NCI-H345 (cell line): ENCODE results near the gene CYP2U1.
"Not testable (repeated sequence)": the region's sequence is repeated elsewhere in the genome, so short reads cannot be mapped to it uniquely, and the experiment has no call there.

ENCODE experiments used
- DNase-seq: peaks from one replicate; lab custom pipeline; 2025; lab: John Stamatoyannopoulos, UW

CYP2U1 gene

DNA sequence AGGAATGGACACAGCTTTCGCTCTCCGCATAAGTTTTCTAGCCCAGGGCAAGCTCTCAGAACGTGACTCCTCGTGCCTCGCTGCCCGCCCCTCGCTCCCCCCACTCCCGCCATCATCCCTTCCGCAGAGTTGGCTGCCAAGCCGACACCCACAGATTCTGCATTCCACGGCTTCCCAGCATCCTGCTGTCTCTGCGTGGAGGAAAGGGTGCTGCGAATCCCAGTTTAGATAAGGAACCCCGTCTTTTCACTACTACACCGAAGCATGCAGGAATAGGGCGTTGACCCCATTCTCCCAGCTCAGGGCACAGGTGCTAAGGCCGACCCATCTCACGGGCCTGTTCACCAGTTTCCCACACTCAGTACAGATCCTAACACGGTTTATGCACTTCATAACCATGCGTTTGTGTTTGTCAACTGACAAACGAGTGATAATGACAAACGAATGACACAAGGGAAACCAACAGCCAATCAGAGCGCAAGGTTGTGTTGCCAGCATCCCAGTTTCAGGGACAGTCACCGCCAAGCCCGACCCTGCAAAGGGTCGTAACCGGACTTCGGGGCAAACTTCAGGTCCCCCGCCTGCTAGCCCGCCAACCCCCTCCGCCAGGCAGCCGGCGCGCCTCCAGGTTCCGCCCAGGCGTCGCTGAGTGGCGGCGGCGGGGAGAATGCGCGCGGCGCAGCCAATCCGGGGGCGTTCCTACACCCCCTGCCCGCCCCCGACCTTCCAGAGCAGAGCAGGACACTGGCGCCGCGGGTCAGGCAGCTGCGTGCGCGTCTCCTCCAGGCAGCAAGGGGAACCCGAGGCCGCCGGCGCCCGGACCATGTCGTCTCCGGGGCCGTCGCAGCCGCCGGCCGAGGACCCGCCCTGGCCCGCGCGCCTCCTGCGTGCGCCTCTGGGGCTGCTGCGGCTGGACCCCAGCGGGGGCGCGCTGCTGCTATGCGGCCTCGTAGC is at the start of gene CYP2U1:
TSS of gene CYP2U1 (plus strand) at position 729 of the 954 bp plus-strand sequence. CDS start at position 824, 95 bp downstream.
- DNase-seq = peak; percentile 66

DNA sequence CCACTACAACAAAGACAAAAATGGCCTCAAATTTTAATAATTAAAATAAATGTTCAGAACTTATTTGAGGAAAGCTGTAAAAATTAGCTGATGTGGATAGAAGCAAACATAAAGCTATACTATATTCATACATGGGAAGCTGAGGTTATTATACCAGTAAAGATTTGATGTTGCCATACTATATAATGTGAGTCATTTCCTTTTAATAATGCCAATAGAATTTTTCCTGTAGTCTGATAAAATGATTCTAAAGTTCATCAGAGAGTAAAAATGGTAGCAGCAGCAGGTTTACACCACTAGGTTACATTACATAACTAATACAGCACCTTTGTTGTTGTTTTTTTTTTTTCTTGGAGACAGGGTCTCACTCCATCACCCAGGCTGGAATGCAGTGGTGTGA is 45.5 kb upstream of the CYP2U1 start:
- DNase-seq = no peak

DNA sequence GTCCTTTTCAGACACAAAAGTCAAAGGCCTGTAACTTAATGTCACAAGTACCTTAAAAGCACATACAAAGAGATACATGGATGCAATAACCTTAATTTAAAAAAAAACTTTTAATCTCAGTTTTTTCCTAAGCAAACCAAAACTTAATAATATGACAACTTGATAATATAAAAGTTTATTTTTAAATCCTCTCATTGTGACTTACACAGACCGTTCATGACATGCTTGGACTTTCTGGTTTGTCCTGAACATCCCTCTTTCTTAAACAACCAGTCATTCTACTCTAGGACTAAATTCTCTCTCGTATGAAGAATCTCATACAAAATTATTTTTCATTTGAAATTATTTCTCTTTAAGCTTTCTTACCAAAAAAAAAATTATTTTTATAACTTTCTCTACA is 43.1 kb upstream of the CYP2U1 start:
- DNase-seq = no peak

DNA sequence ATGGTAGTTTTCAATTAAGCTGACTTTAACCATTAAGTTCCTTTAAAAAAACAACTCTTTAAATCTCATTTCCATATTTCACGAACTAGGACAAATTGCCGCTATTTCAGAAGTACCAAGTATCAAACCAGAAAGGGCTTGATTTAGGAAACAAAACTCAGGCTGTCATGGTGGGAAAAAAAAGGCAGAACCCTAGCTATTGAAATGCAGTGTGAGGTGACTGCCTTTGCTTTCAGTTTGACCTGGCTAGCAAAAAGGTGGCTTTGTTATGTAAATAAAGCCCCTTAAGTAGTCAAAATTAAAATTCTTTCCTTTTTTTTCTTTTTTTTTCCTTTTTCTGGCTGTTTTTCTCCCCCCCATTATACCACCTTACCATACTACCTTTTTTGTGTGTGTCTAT is 40.6 kb upstream of the CYP2U1 start:
- no peak for DNase-seq

DNA sequence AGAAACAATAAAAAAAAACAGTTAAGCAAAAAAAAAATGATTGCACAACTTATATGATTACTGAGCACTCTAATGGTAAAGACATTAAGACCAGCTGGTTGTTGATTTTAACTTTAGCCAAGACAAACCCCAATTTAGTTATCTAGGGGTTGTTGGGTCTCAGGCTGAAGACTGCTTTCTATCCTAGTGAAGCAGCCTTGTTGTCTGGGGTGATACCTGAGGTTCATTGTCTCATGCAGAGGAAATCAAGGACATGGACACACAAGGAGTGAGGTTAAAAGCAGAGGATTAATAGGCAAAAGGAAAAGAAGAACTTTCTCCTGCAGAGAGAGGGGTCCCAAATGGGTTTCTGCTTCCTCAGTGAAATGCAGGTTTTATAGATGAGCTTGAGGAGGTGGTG is 40.0 kb upstream of the CYP2U1 start:
- DNase-seq = no peak

DNA sequence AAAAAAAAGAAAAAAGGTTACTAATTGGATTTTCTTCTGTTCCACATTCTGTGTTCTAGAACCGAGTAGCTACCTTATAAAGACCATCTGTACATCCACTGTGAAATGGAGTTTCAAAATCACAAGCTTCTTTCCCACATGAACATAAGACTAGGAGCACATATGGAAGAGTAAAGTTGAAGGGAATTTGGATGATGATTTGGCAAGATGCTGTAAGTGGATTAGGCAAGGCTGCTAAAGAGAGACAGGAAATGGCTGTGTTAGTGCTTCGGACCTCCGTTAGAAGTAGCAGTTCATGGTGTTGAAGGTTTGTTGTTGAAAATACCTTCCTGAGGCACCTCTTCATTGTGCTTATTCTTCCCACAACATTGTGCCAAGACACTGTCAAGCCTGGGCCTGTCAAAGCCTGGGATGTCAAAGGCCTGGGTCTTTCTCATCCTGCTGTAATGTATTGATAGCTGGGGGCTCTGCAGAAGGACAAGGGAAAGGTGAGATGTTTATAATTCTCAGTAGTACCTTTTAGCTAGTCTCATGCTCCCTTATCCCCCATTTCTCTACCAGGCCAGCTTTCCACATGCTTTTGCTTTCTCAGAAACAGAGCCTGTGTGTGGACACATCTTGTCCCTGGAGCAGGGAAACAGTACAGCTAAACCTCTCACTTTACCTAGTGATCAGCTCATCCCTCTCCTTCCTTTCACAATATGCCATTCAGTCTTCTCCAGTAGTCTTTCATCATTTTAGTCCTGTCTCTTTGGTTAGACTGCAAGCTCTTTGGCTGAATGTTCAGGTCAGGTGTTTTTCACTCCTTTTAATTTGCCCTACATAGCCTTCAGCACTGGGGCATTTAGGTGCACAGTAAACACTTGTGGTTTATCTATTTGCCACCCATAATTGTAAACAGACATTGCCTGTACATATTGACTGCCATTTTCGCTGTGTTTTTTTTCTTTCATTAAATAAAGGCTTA is 37.9 kb upstream of the CYP2U1 start:
- DNase-seq = no peak

DNA sequence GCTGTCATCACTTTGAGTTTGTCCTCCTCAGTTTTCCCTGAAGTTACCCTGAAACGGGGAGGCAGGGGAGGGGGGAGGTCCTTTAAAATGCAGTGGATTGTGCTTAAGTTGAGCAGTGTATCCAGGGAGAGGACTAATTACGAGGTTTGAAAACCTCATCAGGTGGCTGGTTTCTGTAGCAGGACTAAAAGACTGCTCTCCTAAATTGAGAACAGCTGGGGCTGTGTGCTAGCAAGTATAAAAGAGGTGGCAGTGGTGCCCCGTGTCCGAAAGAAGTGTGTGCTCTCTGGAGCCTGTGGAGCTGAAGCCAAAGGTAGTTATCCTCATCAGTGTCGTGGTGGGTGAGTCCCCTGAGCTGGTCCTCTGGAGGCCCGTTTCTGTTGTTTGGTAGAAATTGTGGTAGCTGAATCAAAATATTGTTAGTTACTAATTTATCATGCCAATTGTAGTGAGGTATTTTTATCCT is 37.2 kb upstream of the CYP2U1 start:
- no peak for DNase-seq

DNA sequence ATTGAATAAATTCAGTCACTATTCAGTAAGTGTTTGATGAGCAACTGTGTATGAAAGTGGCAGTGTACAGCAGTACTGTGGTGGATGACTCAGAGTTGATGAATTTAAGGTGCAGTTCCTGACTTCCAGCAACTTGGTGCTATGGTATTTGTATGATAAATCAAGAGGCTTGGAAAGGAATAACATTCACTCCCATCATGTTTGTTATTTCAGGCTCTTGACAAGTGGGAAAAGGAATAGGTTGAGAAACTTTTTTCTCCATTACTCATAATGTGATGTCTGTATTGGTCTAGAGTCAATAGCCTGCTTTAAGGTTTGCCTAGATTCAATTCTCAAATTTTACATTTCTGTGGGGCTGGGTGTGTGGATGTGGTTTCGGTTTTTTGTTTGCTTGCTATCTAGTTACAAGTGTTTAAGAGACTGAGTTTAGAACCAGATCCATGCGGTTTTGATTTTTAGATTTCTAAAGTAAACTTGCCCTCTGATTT is 35.1 kb upstream of the CYP2U1 start:
- no peak for DNase-seq

DNA sequence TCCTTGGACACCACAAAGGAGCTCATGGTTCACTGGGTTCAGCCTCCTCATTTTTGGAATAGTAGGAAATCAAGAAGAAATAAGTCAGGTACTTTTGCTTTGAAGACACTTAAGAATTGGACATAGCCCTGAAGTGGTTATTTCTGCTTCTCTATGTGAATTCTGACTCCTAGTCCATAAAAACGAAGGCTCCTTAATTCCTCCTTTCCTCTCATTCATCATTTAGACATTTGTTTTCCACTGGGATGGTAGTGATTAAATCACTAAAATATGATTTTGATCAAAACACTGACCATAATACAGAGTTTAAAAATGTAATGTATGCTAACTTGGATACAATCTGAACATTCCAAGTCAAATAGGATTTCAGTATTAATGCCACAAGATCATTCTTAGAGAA is 34.7 kb upstream of the CYP2U1 start:
- DNase-seq = no peak

DNA sequence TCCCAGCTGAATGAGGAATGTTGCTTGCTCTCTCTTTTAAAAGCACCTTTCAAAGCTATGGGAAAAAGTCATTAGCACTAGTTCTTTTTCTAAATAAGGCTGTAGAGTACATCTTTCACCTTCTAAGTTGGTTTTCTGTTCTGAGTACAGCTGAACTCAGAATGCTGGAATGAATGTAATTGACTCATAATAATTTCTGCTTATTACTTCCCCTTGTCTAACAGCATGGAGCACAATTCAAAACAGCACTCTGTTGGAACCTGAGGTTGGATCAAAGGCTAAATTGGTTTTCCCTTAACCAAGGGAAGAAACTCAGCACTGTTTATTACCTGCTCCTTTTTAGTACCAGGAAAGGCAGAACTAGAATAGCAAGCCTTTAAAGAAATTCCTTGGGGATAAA is 33.5 kb upstream of the CYP2U1 start:
- no peak for DNase-seq

DNA sequence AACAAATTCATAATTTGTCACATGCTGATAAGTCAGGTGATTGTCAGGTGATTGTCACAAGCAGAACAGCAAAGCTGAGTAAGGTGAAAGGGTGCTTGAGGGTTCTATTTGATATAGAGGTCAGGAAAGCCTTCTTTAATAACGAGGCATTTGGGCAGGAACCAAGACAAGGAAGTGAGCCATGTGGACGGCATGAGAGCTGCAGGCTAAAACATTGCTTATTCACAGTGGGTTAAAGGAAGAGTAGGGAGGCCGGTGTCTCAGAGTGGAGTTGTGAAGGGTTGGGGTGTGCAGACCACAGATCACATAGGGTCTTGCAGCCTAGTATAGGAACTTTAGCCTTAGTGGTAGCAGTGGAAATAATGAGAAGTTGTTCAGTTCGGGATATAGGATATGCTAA is 31.3 kb upstream of the CYP2U1 start:
- no peak for DNase-seq

DNA sequence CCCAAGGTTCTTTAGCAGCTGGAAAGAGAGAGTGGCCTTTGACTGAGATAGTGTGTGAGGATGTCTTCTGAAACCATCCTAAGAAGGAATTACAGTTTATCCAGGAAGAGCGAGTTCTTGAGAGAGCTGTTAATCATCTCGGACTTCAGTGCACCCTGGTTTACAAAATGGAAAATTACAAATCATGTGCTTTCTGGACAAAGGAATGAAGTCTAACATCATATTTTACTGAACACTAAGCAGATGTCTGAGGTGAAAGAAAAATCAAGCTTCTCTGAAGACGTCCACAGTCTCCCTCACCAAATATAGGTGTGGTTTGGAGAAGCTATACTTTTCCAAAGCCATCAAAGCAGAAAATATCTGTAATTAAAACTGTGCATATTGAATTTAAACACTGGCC is 30.8 kb upstream of the CYP2U1 start:
- DNase-seq = no peak

DNA sequence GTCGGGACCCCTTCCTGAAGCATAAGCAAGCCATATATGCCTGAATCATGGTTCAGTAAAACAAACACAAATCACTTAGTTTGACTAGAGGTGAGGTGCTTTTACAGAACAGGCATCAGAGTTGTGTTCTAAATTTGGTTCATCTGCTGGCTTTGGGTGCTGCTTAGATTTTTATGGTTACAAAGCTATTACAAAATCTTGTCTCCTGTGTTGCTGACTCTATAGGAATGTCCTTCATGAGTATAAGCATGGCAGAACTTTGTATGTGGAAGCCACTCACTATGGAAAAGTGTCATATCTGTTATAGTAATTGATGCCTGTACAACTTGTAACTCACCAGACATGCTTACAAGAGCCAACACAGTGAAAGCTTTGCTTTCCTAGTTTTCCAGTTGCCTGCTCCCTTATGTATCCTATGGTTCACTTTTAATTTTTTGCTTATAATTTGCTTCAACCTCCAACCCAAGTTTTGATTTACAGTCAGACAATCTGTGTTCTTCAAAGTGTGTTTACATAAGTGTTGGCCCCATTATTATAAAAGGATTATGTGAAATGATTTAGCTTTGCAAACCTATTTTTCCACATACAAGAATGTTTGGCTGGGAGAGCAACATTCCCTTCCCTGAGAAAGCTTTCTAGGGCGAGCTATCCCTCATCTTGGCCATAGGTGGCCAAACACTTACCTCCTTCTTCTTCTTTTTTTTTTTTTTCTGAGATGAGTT is 30.0 kb upstream of the CYP2U1 start:
- DNase-seq = no peak

DNA sequence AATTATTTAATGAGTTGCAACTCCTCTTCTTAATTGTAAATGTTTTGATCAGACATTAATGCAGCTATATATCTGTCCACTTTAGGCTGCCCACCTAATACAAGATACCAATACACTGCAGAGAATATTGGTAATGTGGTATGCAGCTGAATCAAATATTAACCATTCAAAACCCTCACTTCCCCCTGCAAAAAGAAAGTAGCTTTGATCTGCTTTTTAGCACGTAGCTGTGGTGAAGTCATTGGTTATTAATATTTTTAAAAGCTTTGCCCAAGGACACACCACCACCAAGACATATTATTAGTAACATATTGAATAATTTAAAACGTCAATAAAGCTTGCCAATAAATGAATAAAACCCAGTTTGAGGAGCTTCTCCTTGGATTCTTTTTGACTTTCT is 28.6 kb upstream of the CYP2U1 start:
- no peak for DNase-seq

DNA sequence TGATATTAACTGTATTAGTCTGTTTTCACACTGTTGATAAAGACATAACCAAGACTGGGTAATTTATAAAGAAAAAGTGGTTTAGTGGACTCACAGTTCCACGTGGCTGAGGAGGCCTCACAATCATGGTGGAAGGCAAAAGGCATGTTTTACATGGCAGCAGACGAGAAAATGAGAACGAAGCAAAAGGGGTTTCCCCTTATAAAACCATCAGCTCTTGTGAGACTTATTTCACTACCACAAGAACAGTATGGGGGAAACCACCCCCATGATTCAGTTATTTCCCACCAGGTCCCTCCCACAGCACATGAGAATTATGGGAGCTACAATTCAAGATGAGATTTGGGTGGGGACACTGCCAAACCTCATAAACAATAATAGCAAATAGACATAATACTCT is 26.3 kb upstream of the CYP2U1 start:
- DNase-seq = not testable (repeated sequence)

DNA sequence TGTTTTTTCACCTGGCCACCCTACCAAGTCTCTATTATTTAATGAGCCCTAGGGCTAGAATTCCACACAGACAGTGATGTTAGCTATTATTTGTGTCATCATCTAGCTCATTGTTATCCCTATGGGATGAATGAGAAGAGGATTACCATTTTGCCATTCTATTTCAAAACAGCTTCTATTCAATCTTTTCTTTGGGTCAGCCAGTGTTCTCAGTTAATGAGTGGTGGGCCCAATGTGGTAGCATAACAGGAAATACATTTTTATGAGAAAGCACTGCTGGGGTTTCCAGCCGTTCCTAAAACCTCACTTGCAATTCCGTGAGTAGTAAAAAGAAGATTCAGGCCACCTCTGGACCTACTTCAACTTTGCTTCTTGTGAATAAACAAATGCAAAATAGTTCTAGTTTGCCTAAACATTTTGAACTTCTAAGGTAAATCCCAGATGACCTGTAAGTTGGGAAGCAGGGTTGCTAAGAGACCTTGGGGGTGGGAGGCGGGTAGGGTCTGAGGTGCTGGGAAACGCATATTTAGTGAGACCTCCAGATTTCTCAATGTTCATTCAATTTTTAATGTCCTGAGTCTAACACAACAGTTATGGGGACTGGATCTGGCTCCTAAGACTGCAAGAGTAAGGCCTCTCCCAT is 24.8 kb upstream of the CYP2U1 start:
- DNase-seq = no peak

DNA sequence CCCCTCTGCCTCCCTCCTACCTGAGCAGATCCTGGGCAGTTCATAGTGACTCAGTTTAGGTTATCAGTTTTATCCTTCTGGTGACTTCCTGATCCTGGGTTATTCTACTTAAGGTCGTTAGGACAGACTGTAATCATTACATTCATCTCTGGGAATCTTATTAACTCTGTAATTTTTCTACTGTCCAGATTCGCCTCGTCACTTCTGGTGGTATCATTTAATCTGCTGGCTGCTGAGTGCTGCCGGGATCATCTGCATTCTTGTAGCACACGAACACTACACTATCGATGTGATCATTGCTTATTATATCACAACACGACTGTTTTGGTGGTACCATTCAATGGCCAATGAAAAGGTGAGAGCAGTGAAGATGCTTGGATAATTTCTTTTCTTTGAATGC is 23.0 kb upstream of the CYP2U1 start:
- no peak for DNase-seq

DNA sequence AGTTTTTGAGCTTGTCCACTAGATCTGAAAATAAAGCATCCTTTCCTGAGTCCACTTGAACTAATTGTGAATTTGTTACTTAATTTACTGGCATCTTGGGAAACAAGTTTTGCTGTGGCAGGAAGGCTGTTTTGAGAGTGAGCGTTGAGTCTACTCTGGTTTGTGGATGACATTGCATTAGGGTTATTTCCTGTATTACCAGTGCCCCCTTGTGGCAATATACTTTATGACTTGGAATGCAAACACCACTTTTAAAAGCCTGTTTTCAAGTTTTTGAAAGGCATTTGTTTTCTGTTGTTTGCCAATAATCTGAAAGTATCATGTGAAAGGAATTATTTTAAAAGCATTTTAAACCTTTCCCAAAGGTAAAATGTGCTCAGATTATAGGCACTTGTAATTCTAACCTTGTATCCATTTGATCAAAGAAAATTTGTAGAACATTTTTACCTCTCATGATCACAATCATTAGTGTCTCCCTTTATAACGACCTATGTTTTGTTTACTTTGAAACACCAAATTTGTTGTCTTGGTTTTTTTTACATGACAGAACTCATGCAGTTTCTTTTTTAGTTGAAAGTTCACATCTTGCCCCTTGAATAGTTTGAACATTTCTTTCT is 18.0 kb upstream of the CYP2U1 start:
- DNase-seq = peak; percentile 57

DNA sequence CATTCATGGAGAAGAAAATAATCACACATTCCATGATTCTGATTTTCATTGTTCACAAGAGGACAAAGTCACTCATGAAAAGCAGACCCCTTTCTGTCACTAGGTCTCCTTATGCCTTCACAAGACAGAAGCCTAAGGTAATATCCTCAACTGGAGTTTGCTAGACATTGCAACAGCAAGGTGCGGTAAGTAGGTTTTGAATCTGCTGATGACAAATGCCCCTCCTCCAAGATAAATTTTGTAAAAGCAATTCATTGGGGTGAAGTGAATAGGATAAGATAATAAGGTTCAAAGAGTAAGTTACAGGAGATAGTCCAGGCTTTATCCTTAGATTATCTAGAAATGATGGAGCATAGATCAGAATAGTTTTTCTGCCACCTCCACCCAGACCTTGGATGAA is 16.1 kb upstream of the CYP2U1 start:
- no peak for DNase-seq

DNA sequence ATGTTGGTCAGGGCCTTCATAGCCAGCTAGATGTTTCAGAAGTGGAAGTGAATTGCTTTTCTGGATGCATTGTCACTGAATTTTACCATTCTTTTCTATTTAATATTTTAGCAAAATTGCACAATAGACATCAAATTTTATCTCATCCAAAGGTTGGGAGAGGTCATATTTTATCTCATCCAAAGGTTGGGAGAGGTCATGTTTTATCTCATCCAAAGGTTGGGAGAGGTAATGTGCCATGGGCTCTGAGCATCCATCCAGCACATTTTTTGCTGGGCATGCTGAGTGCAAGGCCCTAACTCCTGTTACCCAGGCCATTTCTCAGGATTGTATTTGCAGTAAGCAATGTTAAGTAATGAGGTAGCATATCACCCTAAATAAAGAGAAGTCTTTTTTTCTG is 14.7 kb upstream of the CYP2U1 start:
- DNase-seq = no peak

DNA sequence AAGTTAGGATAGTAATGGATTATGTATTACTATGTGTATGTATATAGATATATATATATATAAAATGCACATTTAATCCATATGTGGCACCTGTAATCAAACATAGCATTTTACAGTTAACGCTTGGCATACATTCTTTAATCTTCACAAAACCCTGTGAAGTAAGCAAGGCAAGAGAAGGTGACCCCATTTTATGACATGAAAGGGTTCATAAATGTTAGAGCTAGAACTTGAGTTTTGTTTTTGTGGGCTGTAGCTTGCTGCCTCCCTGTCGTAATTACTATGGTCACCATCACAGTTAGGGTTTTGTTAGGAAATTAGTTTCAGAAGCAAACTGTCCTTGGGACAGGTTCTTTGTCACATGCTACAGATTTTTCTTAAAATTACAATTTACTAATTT is 13.8 kb upstream of the CYP2U1 start:
- no peak for DNase-seq
